Mesothelial cell of epicardium (in vitro differentiated cells): Measurements from ENCODE around the gene ATF2. TPM values are rescaled to one million over a fixed set of nuclear protein-coding genes. Genes with fewer than 3 reads are reported as not detected.

Experiments
- DNase-seq, 2 experiments: peaks; one replicate each; pipeline ENCODE4 v3.0.0; 2021; ENCODE audit warnings: low spot score in 2 of 2; ENCODE audit not compliant: unreplicated experiment in 2 of 2
- H3K27ac Mint-ChIP-seq: 2 replicates; pipeline ENCODE4 v1.8.0; 2021; ENCODE audit warnings: mixed read lengths
- H3K27me3 Mint-ChIP-seq: 2 replicates; pipeline ENCODE4 v1.8.0; 2021; ENCODE audit warnings: low read depth, mixed read lengths
- H3K36me3 Mint-ChIP-seq: 2 replicates; pipeline ENCODE4 v1.8.0; 2021; ENCODE audit warnings: mixed read lengths
- H3K4me1 Mint-ChIP-seq: 2 replicates; pipeline ENCODE4 v1.8.0; 2021; ENCODE audit warnings: mixed read lengths
- H3K4me3 Mint-ChIP-seq: 2 replicates; pipeline ENCODE4 v1.8.0; 2021; ENCODE audit warnings: mild to moderate bottlenecking, moderate library complexity, mixed read lengths
- H3K9me3 Mint-ChIP-seq: 2 replicates; pipeline ENCODE4 v1.8.0; 2021; ENCODE audit warnings: mixed read lengths
- total RNA-seq: library from RNA; stranded (reverse); gene quantifications from 3 replicates; pipeline ENCODE4 v1.2.1, GENCODE V29; 2021
- TF ChIP-seq, protein P1 (sequence below): fragments of 200-600 bp; sonication (generic); IDR thresholded peaks from one replicate; pipeline ENCODE4 v1.5.0; 2021; ENCODE audit warnings: antibody characterized with exemption; ENCODE audit not compliant: unreplicated experiment

ATF2 gene
- total RNA-seq: 60.6 to 70.3 TPM (median 62.7 TPM) in 3 replicates

- H3K9me3 Mint-ChIP-seq: no peaks in the 10 kb centered on the region
- peak within 1 kb of the TSS; percentile 100 for H3K4me3 Mint-ChIP-seq
- no peaks in the 10 kb centered on the region for H3K36me3 Mint-ChIP-seq
- H3K27me3 Mint-ChIP-seq: no peaks in the 10 kb centered on the region
- DNase-seq: peak; percentile 95 to 98
- H3K4me1 Mint-ChIP-seq: peaks cover 29% of the 10 kb centered on the region
- peak within 1 kb of the TSS; percentile 100 for H3K27ac Mint-ChIP-seq
- TF ChIP-seq, protein P1, sequence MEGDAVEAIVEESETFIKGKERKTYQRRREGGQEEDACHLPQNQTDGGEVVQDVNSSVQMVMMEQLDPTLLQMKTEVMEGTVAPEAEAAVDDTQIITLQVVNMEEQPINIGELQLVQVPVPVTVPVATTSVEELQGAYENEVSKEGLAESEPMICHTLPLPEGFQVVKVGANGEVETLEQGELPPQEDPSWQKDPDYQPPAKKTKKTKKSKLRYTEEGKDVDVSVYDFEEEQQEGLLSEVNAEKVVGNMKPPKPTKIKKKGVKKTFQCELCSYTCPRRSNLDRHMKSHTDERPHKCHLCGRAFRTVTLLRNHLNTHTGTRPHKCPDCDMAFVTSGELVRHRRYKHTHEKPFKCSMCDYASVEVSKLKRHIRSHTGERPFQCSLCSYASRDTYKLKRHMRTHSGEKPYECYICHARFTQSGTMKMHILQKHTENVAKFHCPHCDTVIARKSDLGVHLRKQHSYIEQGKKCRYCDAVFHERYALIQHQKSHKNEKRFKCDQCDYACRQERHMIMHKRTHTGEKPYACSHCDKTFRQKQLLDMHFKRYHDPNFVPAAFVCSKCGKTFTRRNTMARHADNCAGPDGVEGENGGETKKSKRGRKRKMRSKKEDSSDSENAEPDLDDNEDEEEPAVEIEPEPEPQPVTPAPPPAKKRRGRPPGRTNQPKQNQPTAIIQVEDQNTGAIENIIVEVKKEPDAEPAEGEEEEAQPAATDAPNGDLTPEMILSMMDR: no peak
Measured at GRCh38 chr2:175167792-175168563, at the start of gene ATF2. Gene ATF2, minus strand, starts transcription at chr2:175168203. Its CDS starts 31,760 bp downstream, at chr2:175136443.

DNA sequence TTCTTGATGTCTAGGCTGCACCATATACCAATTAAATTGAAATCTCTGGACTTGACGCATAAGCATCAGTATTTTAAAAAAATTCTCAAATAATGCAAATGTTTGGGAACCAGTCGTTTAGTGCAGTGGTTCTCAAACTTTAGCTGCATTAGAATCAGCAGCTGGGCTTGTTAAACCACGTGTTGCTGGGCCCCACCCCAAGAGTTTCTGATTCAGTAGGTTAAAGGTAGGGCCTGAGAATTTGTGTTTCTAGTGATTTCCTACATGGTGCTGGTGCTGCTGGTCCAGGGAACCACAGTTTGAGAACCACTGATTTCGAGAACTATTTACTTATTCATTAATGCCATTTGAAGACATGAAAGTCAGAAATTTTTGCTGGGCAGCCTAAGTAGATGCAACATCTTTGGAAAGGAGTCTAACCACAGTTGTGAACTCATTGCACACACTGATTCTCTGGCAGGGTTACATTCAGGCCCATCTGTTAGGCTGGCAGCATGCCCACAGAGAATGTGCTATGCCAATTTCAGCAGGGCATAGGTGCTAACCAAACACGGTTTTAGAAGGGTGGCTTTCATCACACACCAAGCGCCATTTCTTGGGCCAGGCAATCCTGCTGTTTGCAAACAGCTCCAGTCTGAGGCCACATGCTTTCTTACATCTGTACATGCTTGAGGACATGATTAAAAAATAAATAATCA is 39.9 kb upstream of the ATF2 start:
- Mint-ChIP-seq H3K4me3 (no peak overlapping the region), H3K27ac (no peak overlapping the region), H3K27me3 (peaks cover 26% of the 10 kb centered on the region), H3K4me1 (no peaks in the 10 kb centered on the region), H3K9me3 (peaks cover 4% of the 10 kb centered on the region), H3K36me3 (no peaks in the 10 kb centered on the region)
- TF ChIP-seq, protein P1: no peak
- no peak for DNase-seq

GRCh38 chr2:175206866-175207265 is 38.9 kb upstream of the ATF2 start:
- Mint-ChIP-seq H3K27me3 (peaks cover 27% of the 10 kb centered on the region), H3K4me1 (no peaks in the 10 kb centered on the region), H3K9me3 (peaks cover 4% of the 10 kb centered on the region), H3K4me3 (no peak overlapping the region), H3K27ac (no peak overlapping the region), H3K36me3 (no peaks in the 10 kb centered on the region)
- no peak for DNase-seq
- TF ChIP-seq, protein P1: no peak

DNA sequence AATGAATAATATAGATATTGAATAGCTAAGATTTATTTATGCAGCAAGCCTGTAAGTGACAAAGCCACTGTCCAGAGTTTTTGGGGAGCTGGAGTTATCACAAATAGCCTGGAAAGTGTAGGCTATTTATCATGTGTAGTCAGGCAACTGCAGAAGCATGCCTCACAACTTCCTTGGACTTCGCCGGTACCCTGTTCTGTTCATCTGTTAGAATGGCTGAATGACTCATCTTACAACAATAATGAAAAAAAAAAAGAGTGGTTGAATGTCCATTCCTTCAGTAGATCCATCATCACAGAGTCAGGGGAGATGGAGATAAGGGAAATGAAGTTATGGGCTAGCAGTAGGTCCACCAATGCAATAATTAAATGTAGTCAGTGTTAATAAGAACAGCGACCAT is 37.5 kb upstream of the ATF2 start:
- no peak overlapping the region for H3K4me3 Mint-ChIP-seq
- no peak for DNase-seq
- H3K9me3 Mint-ChIP-seq: peaks cover under 1% of the 10 kb centered on the region
- no peaks in the 10 kb centered on the region for H3K36me3 Mint-ChIP-seq
- H3K4me1 Mint-ChIP-seq: no peaks in the 10 kb centered on the region
- H3K27me3 Mint-ChIP-seq: peaks cover 24% of the 10 kb centered on the region
- no peak overlapping the region for H3K27ac Mint-ChIP-seq
- TF ChIP-seq, protein P1: no peak

GRCh38 chr2:175203621-175204496 is 35.9 kb upstream of the ATF2 start:
- H3K36me3 Mint-ChIP-seq: no peaks in the 10 kb centered on the region
- DNase-seq: peak; percentile 20 to 48

More at GRCh38 chr2:175203621-175204496, 35.9 kb upstream of the ATF2 start:
- TF ChIP-seq, protein P1: peak; percentile 12
- Mint-ChIP-seq H3K4me3 (no peak overlapping the region), H3K27me3 (peaks cover 23% of the 10 kb centered on the region), H3K9me3 (no peaks in the 10 kb centered on the region), H3K4me1 (no peaks in the 10 kb centered on the region), H3K27ac (no peak overlapping the region)
